NCI-H128 (cell line): ENCODE measurements around the gene PAAF1.

Experiments used
- DNase-seq: peaks from one replicate; lab custom pipeline; 2025; ENCODE audit not compliant: unreplicated experiment; lab: John Stamatoyannopoulos, UW

Gene PAAF1

GRCh38 chr11:73971175-73971719 is 94.4 kb downstream of the PAAF1 start:
- no peak for DNase-seq

- DNase-seq: no peak
Measured at GRCh38 chr11:73972187-73972586, 95.4 kb downstream of the PAAF1 start.

GRCh38 chr11:73972620-73973449 is 96.0 kb downstream of the PAAF1 start:
- no peak for DNase-seq

DNA sequence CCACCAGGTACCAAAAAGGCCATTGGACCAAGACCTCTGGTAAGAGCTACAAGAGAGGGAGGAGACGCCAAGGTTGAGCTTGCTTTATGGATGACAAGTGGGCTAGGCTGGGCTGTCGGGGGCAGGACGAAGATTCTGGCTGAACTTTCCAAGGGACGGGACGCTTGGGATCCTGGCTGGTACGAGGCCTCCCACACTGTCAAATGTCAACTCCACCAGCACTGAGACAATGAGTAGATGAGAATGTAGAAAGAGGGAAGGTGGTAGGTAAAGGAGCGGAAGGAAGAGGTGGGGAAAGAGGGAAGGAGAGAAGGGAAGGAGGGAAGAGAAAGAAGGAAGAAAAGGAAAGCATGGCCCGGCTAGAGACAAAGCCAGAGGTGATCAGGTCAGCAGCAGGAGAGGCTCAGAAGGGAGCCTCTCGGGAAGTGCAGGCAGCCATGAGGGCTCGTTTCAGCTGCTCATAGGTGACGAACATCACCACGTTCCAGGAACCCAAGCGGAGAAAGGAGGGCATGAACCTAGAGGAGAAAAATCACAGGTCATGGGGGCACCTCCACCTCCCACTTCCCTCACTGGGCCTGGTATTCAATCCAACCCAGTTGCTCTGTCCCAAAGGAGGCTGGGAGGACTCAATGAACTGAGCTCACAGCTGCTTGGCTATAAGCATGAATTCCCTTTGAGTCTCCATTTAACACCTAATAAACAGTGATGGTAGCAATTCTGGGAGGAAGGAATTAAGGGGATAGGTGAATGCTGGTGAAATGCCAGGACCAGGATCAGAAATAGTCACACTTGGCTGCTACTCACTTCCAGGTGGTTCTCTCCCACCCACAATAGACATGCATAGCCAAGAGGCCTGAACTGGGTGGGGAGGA is 98.0 kb downstream of the PAAF1 start:
- no peak for DNase-seq

DNA sequence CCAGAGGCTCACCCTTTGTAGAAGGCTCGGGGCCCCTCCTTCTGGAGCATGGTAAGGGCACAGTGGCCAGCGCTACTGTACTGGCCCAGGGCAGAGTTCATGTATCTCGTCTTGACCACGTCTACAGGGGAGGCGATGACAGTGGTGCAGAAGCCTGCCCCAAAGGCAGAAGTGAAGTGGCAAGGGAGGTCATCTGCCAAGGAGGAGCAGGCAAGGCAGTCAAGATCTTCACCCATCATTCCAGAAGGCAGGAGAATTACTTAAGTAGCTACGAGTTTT is 98.6 kb downstream of the PAAF1 start:
- DNase-seq: no peak

- DNase-seq: no peak
Measured at GRCh38 chr11:73976451-73977151, 99.8 kb downstream of the PAAF1 start.

DNA sequence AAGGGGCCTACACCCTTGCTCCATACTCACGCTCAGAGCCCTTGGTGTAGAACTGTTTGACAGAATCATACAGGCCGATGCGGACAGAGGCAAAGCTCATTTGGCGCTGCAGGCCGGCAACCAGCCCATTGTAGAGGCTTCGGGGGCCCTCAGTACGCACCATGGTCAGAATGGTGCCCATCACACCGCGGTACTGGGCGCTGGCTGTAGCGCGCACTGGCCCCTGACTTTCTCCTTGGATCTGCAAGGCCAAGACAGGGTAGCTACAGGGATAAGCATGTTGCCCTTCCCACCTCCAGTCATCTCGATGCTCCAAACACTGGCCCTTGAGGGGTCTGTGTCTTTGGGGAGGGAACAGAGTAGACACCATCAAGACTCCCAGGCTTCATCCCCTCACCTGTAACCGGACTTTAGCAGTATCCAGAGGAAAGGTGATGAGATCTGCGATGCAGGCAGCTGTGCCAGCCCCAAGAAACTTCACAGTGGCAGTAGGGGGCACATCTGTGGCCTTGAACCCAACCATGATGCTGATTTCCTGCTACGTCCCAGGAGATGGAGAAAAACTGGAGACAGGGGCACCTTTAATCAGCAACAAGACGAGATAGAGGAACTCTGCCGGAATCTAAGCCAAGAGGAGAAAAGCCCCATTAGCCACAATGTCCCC is 101.2 kb downstream of the PAAF1 start:
- DNase-seq: no peak

DNA sequence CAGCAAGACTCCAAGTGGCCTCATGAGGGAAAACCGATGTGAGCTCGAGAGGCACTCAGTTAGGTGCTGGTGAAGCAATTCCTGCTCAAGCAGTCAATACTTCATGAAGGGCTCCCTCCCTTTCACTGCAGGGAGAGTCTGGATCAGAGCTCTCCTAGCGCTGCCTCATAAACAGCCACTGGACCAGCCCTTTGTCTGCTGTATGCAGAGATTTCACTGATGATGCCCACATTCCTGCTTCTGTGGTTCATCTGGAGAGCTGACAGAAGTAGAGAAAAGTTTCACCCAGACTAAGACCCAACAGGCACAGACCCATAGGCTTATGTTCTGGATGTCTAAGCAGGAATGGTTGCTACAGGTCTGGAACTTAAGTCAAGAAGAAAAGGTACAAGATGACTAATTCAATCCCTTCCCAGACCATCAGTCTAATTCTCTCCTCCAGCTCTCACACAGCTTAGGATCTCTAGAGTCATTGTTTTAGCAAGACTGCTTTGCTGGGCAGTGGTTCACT is 101.8 kb downstream of the PAAF1 start:
- no peak for DNase-seq

DNA sequence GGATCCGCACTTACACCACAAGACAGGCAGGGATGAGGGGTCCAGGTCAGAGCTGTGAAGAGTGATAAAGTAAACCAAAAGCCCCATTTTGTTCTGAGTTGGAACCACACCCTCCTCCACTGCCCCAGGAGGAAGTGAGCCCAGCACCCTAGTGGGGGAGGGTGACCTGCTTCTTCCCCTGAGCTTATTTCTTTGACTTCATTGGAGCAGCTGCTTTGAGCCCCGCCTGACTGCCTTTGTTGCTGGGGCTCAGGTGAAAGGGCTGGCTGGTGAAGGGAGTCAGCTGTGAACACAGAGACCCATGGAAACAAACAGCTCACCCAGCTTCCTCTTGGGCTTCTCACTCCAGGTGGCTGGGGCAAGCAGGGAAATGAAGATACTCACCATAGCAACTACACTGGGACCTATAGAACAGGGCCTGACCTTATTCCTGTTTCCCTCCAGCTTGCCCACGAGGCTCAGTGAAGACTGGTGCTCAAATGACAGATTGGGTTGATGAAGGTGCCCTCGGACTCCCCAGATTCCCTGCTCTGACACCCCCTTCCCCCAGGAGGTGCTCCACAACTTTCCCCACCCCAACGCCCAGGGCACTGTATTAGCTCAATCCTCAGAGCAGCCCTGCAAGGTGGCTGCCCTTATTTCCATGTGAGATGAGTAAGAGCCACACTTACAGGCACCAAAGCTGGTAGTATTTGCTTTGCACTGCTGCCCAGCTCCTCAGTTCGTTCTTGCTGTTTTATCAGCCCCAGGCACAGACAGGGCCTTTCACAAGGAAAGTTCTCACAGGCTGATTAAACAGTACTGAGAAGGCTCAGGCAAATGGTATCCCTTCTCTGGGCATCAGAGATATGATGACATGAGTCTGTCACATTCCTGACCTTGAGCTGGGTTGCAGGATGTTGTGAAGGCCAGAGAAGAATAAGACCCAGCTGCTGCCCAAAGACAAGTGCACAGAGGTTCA is 103.5 kb downstream of the PAAF1 start:
- peak; percentile 20 for DNase-seq
